Dendritic cell treated with granulocyte-macrophage colony-stimulating factor and Interleukin-4, amounts not matched to agents 40 ng/mL and 50 ng/mL, for 4 days (primary cell): ENCODE data around the gene TMEM141.
"Not testable (repeated sequence)": the region's sequence is repeated elsewhere in the genome, so short reads cannot be mapped to it uniquely, and the experiment has no call there.

ENCODE experiments used
- H3K27ac Mint-ChIP-seq: one replicate; pipeline ENCODE4 v1.8.0; 2022; ENCODE audit warnings: mild to moderate bottlenecking, mixed read lengths
- H3K27me3 Mint-ChIP-seq: one replicate; pipeline ENCODE4 v1.8.0; 2022; ENCODE audit warnings: mild to moderate bottlenecking, mixed read lengths
- H3K36me3 Mint-ChIP-seq: one replicate; pipeline ENCODE4 v1.8.0; 2022; ENCODE audit warnings: low read depth, mixed read lengths
- H3K4me1 Mint-ChIP-seq: one replicate; pipeline ENCODE4 v1.8.0; 2022; ENCODE audit warnings: low read depth, mixed read lengths
- H3K4me3 Mint-ChIP-seq: one replicate; pipeline ENCODE4 v1.8.0; 2022; ENCODE audit warnings: mild to moderate bottlenecking, moderate library complexity, mixed read lengths
- H3K9me3 Mint-ChIP-seq: one replicate; pipeline ENCODE4 v1.8.0; 2022; ENCODE audit warnings: mixed read lengths
- intact Hi-C: fragments of 100-400 bp; cut with micrococcal nuclease; formaldehyde crosslinking; loops from one replicate; pipeline ENCODE4 v1.15.0; 2022

Gene TMEM141

DNA sequence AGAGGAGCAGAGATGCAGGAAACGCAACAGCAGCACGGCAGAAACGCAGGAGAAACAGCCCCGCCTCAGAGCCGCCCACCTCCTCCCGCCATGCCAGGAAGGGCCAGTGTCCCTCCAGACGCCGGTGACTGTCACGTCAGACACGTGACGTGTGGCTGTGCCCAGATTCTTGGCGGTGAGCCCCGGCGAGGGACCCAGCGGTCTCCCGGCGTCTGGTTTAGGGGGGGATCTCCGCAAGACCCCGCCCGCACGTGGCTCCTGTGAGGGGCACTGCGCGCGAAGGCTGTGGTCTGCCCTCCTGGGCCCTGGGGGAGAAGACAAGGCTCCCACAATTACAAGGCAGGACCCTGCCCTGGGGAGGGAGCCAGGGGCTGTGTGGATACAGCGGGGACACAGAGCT is 30.7 kb upstream of the TMEM141 start:
- no peaks in the 10 kb centered on the region for H3K4me1 Mint-ChIP-seq
- H3K36me3 Mint-ChIP-seq = peaks cover 8% of the 10 kb centered on the region
- no peak overlapping the region for H3K4me3 Mint-ChIP-seq
- peaks cover 27% of the 10 kb centered on the region for H3K27me3 Mint-ChIP-seq
- intact Hi-C loops = no loop called here
- no peak overlapping the region for H3K27ac Mint-ChIP-seq
- peaks cover 13% of the 10 kb centered on the region for H3K9me3 Mint-ChIP-seq

- not testable (repeated sequence) for H3K4me3 Mint-ChIP-seq
These were observed 30.2 kb upstream of the TMEM141 start for GRCh38 chr9:136760834-136761544.

GRCh38 chr9:136761545-136761981 is 29.6 kb upstream of the TMEM141 start:
- Mint-ChIP-seq H3K27ac (no peak overlapping the region), H3K27me3 (peaks cover 27% of the 10 kb centered on the region), H3K4me1 (no peaks in the 10 kb centered on the region), H3K36me3 (no peaks in the 10 kb centered on the region), H3K9me3 (peaks cover 2% of the 10 kb centered on the region), H3K4me3 (no peak overlapping the region)
- intact Hi-C loops = no loop called here

More at GRCh38 chr9:136760834-136761544, 30.2 kb upstream of the TMEM141 start:
- H3K27ac Mint-ChIP-seq, intact Hi-C loops, H3K9me3 Mint-ChIP-seq, H3K36me3 Mint-ChIP-seq, H3K4me1 Mint-ChIP-seq: not testable (repeated sequence)
- peaks cover 25% of the 10 kb centered on the region for H3K27me3 Mint-ChIP-seq

DNA sequence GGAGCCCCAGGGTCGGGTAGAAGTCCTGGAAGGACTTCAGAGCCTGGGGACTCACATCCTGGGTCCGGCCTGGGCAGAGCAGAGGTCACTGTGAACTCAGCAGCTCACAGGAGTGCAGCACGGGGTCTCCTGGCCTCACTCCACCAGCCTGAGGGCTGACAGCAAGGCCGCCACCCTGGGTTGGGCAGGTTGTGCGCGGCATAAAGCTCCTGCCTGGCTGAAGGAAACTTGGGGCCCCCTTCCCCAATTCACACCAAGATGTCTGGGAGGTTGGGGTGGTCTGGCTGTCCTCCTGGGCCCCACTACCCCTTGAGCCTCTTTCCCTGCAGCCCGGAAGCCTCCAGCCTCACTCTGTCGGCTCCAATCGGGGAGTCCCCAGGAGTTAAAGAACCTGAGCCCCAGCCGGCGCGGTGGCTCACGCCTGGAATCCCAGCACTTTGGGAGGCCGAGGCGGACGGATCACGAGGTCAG is 28.9 kb upstream of the TMEM141 start:
- H3K27me3 Mint-ChIP-seq = peaks cover 30% of the 10 kb centered on the region
- H3K36me3 Mint-ChIP-seq = no peaks in the 10 kb centered on the region
- intact Hi-C loops = no loop called here
- no peaks in the 10 kb centered on the region for H3K4me1 Mint-ChIP-seq
- no peak overlapping the region for H3K4me3 Mint-ChIP-seq
- no peak overlapping the region for H3K27ac Mint-ChIP-seq
- no peaks in the 10 kb centered on the region for H3K9me3 Mint-ChIP-seq

- intact Hi-C loops = no loop called here
- H3K27ac Mint-ChIP-seq = no peak overlapping the region
- H3K9me3 Mint-ChIP-seq = no peaks in the 10 kb centered on the region
- H3K4me1 Mint-ChIP-seq = no peaks in the 10 kb centered on the region
- H3K36me3 Mint-ChIP-seq = no peaks in the 10 kb centered on the region
- peaks cover 36% of the 10 kb centered on the region for H3K27me3 Mint-ChIP-seq
- H3K4me3 Mint-ChIP-seq = no peak overlapping the region
These were observed 28.1 kb upstream of the TMEM141 start for GRCh38 chr9:136762915-136763648.

- Mint-ChIP-seq H3K27ac (no peak overlapping the region), H3K27me3 (peaks cover 40% of the 10 kb centered on the region), H3K4me3 (no peak overlapping the region), H3K4me1 (no peaks in the 10 kb centered on the region), H3K9me3 (no peaks in the 10 kb centered on the region), H3K36me3 (no peaks in the 10 kb centered on the region)
- intact Hi-C loops = no loop called here
These were observed 27.5 kb upstream of the TMEM141 start for GRCh38 chr9:136763649-136764035.

GRCh38 chr9:136764301-136764891 is 26.7 kb upstream of the TMEM141 start, which contains the start of gene LCN15:
TSS of gene LCN15 (minus strand) at chr9:136764518. CDS start at chr9:136764488, 30 bp downstream.
- Mint-ChIP-seq H3K27ac (no peak within 1 kb of the TSS), H3K9me3 (no peaks in the 10 kb centered on the region), H3K27me3 (peaks cover 43% of the 10 kb centered on the region), H3K36me3 (no peaks in the 10 kb centered on the region), H3K4me3 (no peak within 1 kb of the TSS), H3K4me1 (no peaks in the 10 kb centered on the region)
- intact Hi-C loops = no loop called here

DNA sequence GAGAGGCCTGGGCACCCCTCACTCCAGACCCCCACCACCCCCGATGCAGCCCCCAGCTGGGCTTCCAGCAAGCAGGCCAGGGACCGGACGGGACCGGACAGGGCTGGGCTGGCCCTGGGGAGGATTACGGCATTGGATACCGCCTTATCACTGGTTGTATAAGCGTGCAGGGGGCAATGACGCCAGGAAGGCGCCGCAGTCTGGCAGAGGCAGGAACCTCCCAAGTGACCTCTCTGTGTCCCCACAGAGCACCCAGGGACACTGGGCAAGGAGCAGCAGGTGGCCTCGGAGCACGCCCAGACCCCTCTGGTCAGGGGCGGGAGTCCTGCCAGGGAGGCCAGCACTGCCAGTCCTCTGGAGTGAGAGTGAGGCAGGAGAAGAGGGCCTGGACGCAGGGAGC is 26.1 kb upstream of the TMEM141 start:
- Mint-ChIP-seq H3K4me3 (no peak overlapping the region), H3K27me3 (peaks cover 41% of the 10 kb centered on the region), H3K4me1 (peaks cover 5% of the 10 kb centered on the region), H3K27ac (no peak overlapping the region), H3K36me3 (no peaks in the 10 kb centered on the region), H3K9me3 (no peaks in the 10 kb centered on the region)
- intact Hi-C loops = no loop called here

DNA sequence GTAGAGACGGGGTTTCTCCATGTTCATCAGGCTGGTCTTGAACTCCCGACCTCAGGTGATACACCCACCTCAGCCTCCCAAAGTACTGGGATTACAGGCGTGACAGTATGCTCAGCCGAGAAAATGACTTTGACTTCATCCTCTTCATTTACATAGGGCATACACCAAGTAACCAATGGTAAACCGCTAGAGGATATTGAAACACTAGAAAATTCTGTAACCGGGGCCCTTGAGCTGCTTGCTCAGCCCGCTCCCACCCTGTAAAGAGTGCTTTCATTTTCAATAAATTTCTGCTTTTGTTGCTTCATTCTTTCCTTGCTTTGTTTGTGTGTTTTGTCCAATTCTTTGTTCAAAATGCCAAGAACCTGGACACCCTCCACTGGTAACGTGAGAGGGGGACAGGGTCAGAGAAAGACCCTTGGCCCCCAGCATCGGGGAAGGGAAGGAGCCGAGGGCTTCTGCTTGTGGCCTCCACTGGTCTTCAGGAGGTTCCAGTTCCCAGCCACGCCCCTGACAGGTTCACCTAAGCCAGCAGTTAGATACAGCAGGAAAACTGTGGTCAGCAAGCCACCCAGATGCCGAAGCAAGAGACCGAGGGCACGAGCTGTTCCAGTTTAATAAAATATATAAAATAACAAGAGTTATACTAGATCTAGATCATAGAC is 25.3 kb upstream of the TMEM141 start:
- intact Hi-C loops, H3K9me3 Mint-ChIP-seq, H3K4me3 Mint-ChIP-seq, H3K27ac Mint-ChIP-seq, H3K36me3 Mint-ChIP-seq, H3K4me1 Mint-ChIP-seq: not testable (repeated sequence)
- H3K27me3 Mint-ChIP-seq = peaks cover 41% of the 10 kb centered on the region

GRCh38 chr9:136766410-136767120 is 24.6 kb upstream of the TMEM141 start:
- H3K27ac Mint-ChIP-seq, intact Hi-C loops, H3K4me1 Mint-ChIP-seq, H3K4me3 Mint-ChIP-seq, H3K9me3 Mint-ChIP-seq, H3K36me3 Mint-ChIP-seq: not testable (repeated sequence)
- peaks cover 44% of the 10 kb centered on the region for H3K27me3 Mint-ChIP-seq

DNA sequence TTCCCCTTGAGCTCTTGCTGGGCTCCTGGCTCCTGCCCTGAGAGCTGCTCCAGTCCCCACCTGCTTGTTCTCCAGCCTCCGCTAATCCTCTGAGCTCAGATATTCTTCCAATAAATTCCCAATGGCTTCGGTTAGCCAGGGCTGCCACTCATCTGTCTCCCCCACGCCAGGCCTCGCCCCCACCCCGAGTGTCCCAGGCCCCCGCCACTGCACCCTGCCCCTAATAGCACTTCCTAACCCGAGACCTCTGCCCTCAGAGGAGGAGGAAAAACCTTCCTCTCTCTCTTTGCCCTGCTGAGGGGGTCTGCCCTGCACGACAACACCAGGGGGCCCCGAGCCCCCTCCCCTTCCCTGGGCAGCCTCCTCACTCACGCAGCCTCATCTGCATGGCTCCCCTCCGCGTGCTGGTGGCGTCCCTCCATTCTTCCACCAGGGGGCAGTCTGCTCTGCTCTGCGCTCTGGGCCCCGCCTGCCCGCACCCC is 21.4 kb upstream of the TMEM141 start:
- intact Hi-C loops = no loop called here
- H3K27me3 Mint-ChIP-seq = peaks cover 36% of the 10 kb centered on the region
- H3K4me1 Mint-ChIP-seq = peaks cover 11% of the 10 kb centered on the region
- H3K4me3 Mint-ChIP-seq = no peak overlapping the region
- H3K27ac Mint-ChIP-seq = no peak overlapping the region
- H3K9me3 Mint-ChIP-seq = peaks cover 10% of the 10 kb centered on the region
- peaks cover 6% of the 10 kb centered on the region for H3K36me3 Mint-ChIP-seq

- Mint-ChIP-seq H3K27ac (no peak overlapping the region), H3K4me3 (no peak overlapping the region)
These were observed 19.2 kb upstream of the TMEM141 start for GRCh38 chr9:136771907-136772415.

DNA sequence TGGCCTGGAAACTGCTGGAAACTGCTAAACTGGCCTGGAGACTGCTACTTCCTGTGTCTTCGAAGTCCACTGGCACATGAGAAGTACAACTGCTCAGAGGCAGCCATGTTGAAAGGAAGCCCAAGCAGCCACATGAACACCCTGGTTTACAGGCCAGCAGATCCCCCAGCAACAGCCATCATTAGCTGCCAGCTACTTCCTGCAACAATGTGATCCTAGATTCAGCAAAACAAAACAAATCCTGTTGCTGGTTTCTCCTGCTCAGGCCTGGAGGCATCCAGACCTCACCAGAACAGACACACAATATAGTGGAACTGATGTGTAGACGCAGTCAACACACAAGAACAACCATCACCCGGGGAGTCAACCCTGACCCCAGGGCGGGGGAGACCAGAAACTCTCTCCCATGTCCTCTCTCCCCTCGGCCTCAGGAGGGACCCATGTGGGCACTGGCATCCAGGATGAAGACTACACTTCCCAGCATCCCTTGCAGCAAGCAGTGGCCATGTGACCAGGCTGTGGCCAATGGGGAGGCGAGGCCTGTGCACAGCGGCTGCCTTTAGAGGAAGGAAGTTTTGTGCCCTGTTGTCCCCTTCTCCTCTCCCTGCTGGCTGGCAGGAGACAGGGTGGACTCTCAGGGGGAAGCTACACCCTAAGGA is 17.6 kb upstream of the TMEM141 start:
- Mint-ChIP-seq H3K4me3 (no peak overlapping the region), H3K27me3 (peaks cover 29% of the 10 kb centered on the region), H3K27ac (peak overlapping the region; percentile 28), H3K36me3 (peaks cover 6% of the 10 kb centered on the region), H3K9me3 (peaks cover 10% of the 10 kb centered on the region), H3K4me1 (peaks cover 11% of the 10 kb centered on the region)
- intact Hi-C loops = no loop called here

More at GRCh38 chr9:136771907-136772415, 19.2 kb upstream of the TMEM141 start:
- intact Hi-C loops = no loop called here
- Mint-ChIP-seq H3K27me3 (peaks cover 31% of the 10 kb centered on the region), H3K36me3 (peaks cover 6% of the 10 kb centered on the region), H3K4me1 (peaks cover 11% of the 10 kb centered on the region), H3K9me3 (peaks cover 10% of the 10 kb centered on the region)
